Left ventricle myocardium inferior (tissue), 1 donor: ENCODE results near the gene HSP90AA1. TPM values are rescaled to one million over a fixed set of nuclear protein-coding genes. Genes with fewer than 3 reads are reported as not detected.
A peak's percentile ranks its signal among the peaks of the same experiment; 100 is the strongest.
"Not testable (repeated sequence)": the region's sequence is repeated elsewhere in the genome, so short reads cannot be mapped to it uniquely, and the experiment has no call there.

Experiments
- DNase-seq: peaks from one replicate; pipeline ENCODE4 v3.0.0-alpha.2; 2020
- H3K27ac ChIP-seq: fragments of 200-600 bp; replicated peaks from 2 replicates; pipeline ENCODE4 v1.8.0; 2021
- H3K27me3 ChIP-seq: fragments of 200-600 bp; 2 replicates; pipeline ENCODE4 v1.8.0; 2021; ENCODE audit warnings: low read depth
- H3K36me3 ChIP-seq: fragments of 200-600 bp; 2 replicates; pipeline ENCODE4 v1.8.0; 2021
- H3K4me1 ChIP-seq: fragments of 200-600 bp; 2 replicates; pipeline ENCODE4 v1.8.0; 2021
- H3K4me3 ChIP-seq: fragments of 200-600 bp; 2 replicates; pipeline ENCODE4 v1.8.0; 2021; ENCODE audit warnings: mild to moderate bottlenecking, moderate library complexity
- H3K9me3 ChIP-seq: fragments of 200-600 bp; replicated peaks from 2 replicates; pipeline ENCODE4 v1.8.0; 2021
- intact Hi-C: fragments of 100-400 bp; cut with micrococcal nuclease; formaldehyde crosslinking; loops from one replicate; pipeline ENCODE4 v1.11.0; 2022
- long read RNA-seq: library from polyadenylated mRNA; unstranded; transcript quantifications from one replicate; pipeline ENCODE4 v2.0.0, GENCODE V29; 2021
- total RNA-seq: library from RNA; stranded (reverse); fragmentation: NEBNext Ultra II Directional; extraction: Animal tissue kit (Norgen Biotek cat#: 25700); gene quantifications from one replicate; pipeline ENCODE4 v1.2.1, GENCODE V29; 2021
- TF ChIP-seq, protein P1 (sequence below): fragments of 200-600 bp; IDR thresholded peaks from 2 replicates; pipeline ENCODE4 v1.8.0; 2021; ENCODE audit warnings: antibody characterized with exemption, mild to moderate bottlenecking, borderline replicate concordance
- donor health status: DM: no; HTN: yes; CAD: no; lungs with severe emphysema.

HSP90AA1 gene
- 423 TPM for total RNA-seq
- long read RNA-seq, transcript HSP90AA1-201 (11 exons, 3,379 nt) = major isoform, 324 of 452 reads
- long read RNA-seq, partial matches to known transcripts = 118 of 452 reads
- long read RNA-seq, other reads (novel, unspliced or antisense) = 9 of 452 reads

DNA sequence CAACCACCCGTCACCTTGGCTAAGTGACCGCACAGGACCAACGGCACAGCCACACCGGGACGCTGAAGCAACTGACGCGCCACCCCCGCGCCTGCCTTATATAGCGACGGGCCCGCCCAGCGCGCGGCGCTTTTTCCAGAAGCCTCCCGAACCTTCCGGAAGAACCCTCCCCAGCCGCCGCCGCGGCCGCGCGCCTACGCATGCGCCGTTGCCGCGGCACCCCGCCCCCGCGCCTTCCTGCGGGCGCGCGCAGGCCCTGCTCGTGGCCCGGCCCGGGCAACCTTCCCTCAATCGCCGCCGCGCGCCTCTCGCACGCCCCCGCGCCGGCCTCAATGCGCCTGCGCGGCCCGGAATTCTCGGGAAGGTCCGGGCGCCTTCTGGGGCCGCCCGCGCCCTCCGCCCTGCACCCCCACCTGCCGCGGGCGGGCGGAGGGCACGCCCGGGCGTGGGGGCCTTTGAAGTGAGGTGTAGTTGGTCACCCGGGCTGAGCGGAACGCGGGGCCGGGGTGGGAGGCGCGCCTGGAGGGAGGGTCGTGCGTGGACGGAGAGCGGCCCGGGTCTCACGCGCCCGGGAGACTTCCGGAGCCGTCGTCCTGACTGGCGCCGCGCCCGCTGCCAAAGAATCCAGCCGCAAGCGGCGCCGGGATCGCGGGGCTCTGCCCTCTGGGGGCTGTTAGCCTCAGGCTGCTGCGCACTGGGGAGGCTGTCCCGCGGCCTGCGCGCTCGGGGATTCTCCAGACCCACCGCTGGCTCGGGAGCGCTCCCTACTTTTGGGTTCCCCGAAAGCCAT lies at the start of gene HSP90AA1:
Gene HSP90AA1, minus strand, starts transcription at position 73 of the 790 bp plus-strand sequence. CDS start 666 bp downstream, outside the sequence.
- TF ChIP-seq, protein P1, sequence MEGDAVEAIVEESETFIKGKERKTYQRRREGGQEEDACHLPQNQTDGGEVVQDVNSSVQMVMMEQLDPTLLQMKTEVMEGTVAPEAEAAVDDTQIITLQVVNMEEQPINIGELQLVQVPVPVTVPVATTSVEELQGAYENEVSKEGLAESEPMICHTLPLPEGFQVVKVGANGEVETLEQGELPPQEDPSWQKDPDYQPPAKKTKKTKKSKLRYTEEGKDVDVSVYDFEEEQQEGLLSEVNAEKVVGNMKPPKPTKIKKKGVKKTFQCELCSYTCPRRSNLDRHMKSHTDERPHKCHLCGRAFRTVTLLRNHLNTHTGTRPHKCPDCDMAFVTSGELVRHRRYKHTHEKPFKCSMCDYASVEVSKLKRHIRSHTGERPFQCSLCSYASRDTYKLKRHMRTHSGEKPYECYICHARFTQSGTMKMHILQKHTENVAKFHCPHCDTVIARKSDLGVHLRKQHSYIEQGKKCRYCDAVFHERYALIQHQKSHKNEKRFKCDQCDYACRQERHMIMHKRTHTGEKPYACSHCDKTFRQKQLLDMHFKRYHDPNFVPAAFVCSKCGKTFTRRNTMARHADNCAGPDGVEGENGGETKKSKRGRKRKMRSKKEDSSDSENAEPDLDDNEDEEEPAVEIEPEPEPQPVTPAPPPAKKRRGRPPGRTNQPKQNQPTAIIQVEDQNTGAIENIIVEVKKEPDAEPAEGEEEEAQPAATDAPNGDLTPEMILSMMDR = peak; percentile 42
- DNase-seq = peak; percentile 95
- H3K27me3 ChIP-seq = no peaks in the 10 kb centered on the region
- intact Hi-C loops = no loop called here
- H3K4me1 ChIP-seq = peaks cover 59% of the 10 kb centered on the region
- H3K4me3 ChIP-seq = peak within 1 kb of the TSS; percentile 92
- no peaks in the 10 kb centered on the region for H3K9me3 ChIP-seq
- H3K36me3 ChIP-seq = peaks cover 37% of the 10 kb centered on the region
- peak within 1 kb of the TSS; percentile 100 for H3K27ac ChIP-seq

DNA sequence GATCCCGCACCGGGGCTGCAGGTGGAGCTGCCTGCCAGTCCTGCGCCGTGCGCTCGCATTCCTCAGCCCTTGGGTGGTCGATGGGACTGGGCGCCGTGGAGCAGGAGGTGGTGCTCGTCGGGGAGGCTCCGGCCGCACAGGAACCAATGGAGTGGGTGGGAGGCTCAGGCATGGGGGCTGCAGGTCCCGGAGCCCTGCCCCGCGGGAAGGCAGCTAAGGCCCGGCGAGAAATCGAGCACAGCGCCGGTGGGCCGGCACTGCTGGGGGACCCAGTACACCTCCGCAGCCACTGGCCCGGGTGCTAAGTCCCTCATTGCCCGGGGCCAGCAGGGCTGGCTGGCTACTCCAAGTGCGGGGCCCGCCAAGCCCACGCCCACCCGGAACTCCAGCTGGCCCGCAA lies 48.6 kb upstream of the HSP90AA1 start:
- H3K27ac ChIP-seq, H3K27me3 ChIP-seq, H3K4me3 ChIP-seq, intact Hi-C loops, H3K9me3 ChIP-seq, DNase-seq: not testable (repeated sequence)
- Histone ChIP-seq H3K36me3 (peaks cover 10% of the 10 kb centered on the region), H3K4me1 (peaks cover 18% of the 10 kb centered on the region)

DNA sequence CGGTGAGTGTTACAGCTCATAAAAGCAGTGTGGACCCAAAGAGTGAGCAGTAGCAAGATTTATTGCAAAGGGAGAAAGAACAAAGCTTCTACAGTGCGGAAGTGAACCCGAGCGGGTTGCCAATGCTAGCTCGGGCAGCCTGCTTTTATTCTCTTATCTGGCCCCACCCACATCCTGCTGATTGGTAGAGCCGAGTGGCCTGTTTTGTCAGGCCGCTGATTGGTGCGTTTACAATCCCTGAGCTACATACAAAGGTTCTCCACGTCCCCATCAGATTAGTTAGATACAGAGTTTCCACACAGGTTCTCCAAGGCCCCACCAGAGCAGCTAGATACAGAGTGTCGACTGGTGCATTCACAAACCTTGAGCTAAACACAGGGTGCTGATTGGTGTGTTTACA lies 47.9 kb upstream of the HSP90AA1 start:
- H3K9me3 ChIP-seq, H3K27me3 ChIP-seq, H3K4me3 ChIP-seq, DNase-seq, intact Hi-C loops, H3K27ac ChIP-seq: not testable (repeated sequence)
- Histone ChIP-seq H3K4me1 (peaks cover 11% of the 10 kb centered on the region), H3K36me3 (peaks cover 10% of the 10 kb centered on the region)

DNA sequence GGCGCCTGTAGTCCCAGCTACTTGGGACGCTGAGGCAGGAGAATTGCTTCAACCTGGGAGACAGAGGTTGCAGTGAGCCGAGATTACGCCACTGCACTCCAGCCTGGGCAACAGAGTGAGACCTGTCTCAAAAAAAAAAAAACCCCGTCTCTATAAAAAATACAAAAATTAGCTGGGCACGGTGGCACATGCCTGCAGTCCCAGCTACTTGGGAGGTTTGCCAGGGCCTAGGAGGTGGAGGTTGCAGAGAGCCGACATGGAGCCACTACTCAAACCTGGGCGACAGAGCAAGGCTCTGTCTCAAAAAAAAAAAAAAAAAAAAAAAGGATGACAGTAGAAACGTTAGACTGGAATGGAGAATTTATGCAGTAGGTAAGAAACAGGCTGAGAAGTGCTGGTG lies 47.2 kb upstream of the HSP90AA1 start:
- DNase-seq, H3K4me1 ChIP-seq, intact Hi-C loops, H3K9me3 ChIP-seq, H3K27ac ChIP-seq, H3K27me3 ChIP-seq, H3K4me3 ChIP-seq: not testable (repeated sequence)
- H3K36me3 ChIP-seq = peaks cover 10% of the 10 kb centered on the region

DNA sequence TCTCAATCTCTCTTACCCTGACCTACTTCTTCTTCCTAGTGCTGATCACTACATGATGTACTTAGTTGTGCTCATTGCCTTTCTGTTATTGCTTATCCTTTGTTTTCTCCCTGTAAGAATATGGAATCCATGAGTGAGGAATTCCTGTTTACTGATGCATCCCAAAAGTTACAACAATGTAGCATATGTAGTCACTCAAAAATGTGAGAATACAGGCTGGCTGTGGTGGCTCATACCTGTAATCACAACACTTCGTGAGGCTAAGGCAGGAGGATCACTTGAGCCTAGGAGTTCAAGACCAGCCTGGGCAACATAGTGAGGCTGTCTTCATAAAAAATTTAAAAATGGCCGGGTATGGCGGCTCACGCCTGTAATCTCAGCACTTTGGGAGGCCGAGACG lies 44.9 kb upstream of the HSP90AA1 start:
- peaks cover 10% of the 10 kb centered on the region for H3K36me3 ChIP-seq
- no peak for DNase-seq
- no peaks in the 10 kb centered on the region for H3K9me3 ChIP-seq
- H3K4me1 ChIP-seq = no peaks in the 10 kb centered on the region
- TF ChIP-seq, protein P1 = no peak
- H3K4me3 ChIP-seq = no peak overlapping the region
- intact Hi-C loops = no loop called here
- H3K27ac ChIP-seq = no peak overlapping the region
- H3K27me3 ChIP-seq = no peaks in the 10 kb centered on the region

DNA sequence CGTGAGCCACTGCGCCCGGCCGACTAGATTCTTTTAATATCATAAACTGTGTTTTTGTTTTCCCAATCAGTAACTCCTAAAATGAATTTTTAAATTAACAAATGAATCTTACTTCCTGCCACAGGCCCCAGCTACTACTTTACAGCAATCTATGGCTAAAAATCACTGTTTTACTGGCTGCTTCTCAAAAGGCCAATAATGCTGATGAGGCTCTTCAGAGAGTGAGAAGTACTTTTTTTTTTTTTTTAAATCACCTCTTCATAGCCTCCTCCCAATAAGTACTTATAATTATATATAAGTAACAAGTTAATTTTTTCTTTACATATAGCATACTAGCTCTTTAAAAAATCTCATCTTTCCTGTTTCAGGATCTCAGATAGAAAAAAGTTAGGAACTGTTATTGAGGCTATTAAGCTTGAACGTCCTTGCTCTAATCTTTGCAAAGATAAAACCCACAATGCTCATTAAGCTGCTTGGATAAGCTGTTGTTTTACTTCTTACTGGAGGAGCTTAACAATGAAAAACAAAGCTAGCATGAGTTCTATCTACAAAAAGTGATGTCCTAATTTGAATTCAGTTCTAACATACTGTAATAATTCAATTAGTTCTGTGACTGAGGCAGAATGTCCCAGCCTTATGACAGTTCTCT lies 40.1 kb upstream of the HSP90AA1 start:
- Histone ChIP-seq H3K36me3 (peaks cover 1% of the 10 kb centered on the region), H3K9me3 (no peaks in the 10 kb centered on the region), H3K27me3 (no peaks in the 10 kb centered on the region), H3K27ac (no peak overlapping the region), H3K4me1 (no peaks in the 10 kb centered on the region), H3K4me3 (no peak overlapping the region)
- intact Hi-C loops = no loop called here
- TF ChIP-seq, protein P1 = no peak
- DNase-seq = no peak

DNA sequence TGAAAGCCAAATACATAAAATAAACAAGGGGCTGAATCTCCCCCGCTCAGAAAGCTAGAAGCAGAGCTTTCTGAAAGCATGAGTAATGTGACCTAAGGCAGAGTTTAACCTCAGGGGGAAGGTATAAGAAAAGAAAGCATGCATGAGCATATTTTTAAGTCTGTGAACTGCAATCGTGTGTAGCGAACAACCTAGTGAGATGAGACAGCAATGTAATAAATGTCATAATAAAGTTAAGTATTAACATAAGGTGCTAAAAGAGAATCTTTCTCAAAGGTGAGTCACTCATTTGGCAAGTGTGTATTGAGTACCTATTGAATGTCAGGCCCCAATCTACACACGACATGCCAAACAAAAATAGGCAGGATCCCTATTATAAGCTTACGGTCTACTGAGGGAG lies 38.7 kb upstream of the HSP90AA1 start:
- Histone ChIP-seq H3K4me3 (no peak overlapping the region), H3K9me3 (no peaks in the 10 kb centered on the region), H3K36me3 (no peaks in the 10 kb centered on the region), H3K27me3 (no peaks in the 10 kb centered on the region), H3K4me1 (no peaks in the 10 kb centered on the region), H3K27ac (no peak overlapping the region)
- DNase-seq = no peak
- intact Hi-C loops = no loop called here
- TF ChIP-seq, protein P1 = no peak
